Activated naive CD4-positive, alpha-beta T cell treated with anti-CD3 and anti-CD28 coated beads, Interleukin-2, amount 50 U/mL, for 16 hours (primary cell): Measurements from ENCODE around the gene RPP25.
A peak's percentile ranks its signal among the peaks of the same experiment; 100 is the strongest.

Experiments used
- DNase-seq: peaks from one replicate; pipeline ENCODE4 v3.0.0-alpha.2; 2020

The RPP25 gene

GRCh38 chr15:74913041-74913440, 43.5 kb downstream of the RPP25 start:
- DNase-seq: no peak

DNA sequence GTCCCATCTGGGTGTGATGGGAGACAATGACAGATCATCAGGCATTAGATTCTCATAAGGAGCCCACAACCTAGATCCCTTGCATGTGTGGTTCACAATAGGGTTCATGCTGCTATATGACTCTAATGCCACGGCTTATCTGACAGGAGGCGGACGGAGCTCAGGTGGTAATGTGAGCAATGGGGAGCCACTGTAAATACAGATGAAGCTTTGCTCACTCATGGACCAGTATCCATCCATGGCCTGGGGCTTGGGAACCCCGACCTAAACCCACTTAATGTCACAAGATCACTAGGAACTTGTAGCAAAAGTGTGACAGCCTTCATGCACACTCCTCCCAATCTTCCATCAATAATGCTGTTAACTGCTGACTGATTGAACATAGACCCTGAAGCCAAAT, 47.9 kb downstream of the RPP25 start:
- no peak for DNase-seq

- no peak for DNase-seq
These were observed 49.3 kb downstream of the RPP25 start for GRCh38 chr15:74907163-74907870.

GRCh38 chr15:74906450-74907162, 50.0 kb downstream of the RPP25 start, which contains the start of gene FAM219B:
FAM219B (minus strand) TSS chr15:74906851; CDS start chr15:74906800, 51 bp downstream.
- DNase-seq: peak; percentile 73

DNA sequence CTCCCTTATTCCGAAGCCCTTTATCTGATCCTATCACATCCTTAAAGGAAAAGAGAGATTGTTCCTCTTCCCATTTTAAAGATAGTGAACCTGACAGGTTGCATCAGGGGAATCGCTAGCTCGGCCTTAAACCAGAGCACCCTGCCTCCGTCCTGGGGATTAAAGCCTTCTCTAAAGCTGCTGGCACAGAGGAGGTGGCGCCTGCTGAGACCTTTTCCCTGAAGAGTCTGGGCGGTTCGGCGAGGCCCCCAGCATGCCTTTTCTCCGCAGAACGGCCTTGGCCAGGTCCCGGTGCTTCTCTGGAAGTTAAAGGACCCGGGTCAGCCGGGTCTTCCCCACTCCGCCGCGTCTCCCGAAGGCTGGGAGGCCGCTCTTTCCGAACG, 50.5 kb downstream of the RPP25 start:
- peak; percentile 39 for DNase-seq
